Brain microvascular endothelial cell (primary cell): ENCODE results near the gene SUCLA2.

Experiments
- DNase-seq: peaks from one replicate; pipeline ENCODE4 v3.0.0-alpha.2; 2020
- H3K27ac ChIP-seq: fragments of 250-450 bp; sonication (Bioruptor Pico); 2 replicates; pipeline ENCODE4 v1.5.1; 2020; ENCODE audit warnings: mild to moderate bottlenecking, moderate library complexity
- H3K27me3 ChIP-seq: fragments of 250-450 bp; sonication (Bioruptor Pico); replicated peaks from 2 replicates; pipeline ENCODE4 v1.5.1; 2020; ENCODE audit warnings: mild to moderate bottlenecking
- H3K36me3 ChIP-seq: fragments of 250-450 bp; sonication (Bioruptor Pico); replicated peaks from 2 replicates; pipeline ENCODE4 v1.5.1; 2020; ENCODE audit warnings: mild to moderate bottlenecking
- H3K4me3 ChIP-seq: 2 replicates; pipeline ENCODE4 v1.5.1; 2011; ENCODE audit warnings: low read depth, mild to moderate bottlenecking, control low read depth, low read length, moderate library complexity
- CTCF ChIP-seq: IDR thresholded peaks from 2 replicates; pipeline ENCODE4 v1.5.1; 2011; ENCODE audit warnings: low read depth, mild to moderate bottlenecking, moderate library complexity, low read length, control low read depth, inconsistent platforms; ENCODE audit errors: missing control alignments
- in situ Hi-C: cut with HindIII; loops from 2 replicates; pipeline ENCODE4 v1.10.0; 2017; ENCODE audit warnings: low sequenced_read_pairs, low pct_ligation_motif_present

Gene SUCLA2

GRCh38 chr13:48001114-48001881, at the start of gene SUCLA2:
TSS of gene SUCLA2 (minus strand) at chr13:48001273. CDS start at chr13:48001269, 4 bp downstream.
- Histone ChIP-seq H3K36me3 (no peaks in the 10 kb centered on the region), H3K27me3 (no peaks in the 10 kb centered on the region), H3K27ac (peak within 1 kb of the TSS; percentile 37), H3K4me3 (peak within 1 kb of the TSS; percentile 97)
- TF ChIP-seq CTCF: no peak
- DNase-seq: peak; percentile 77
- in situ Hi-C loops: no loop called here

- Histone ChIP-seq H3K27me3 (no peaks in the 10 kb centered on the region), H3K27ac (no peak overlapping the region), H3K36me3 (peaks cover 12% of the 10 kb centered on the region), H3K4me3 (no peak overlapping the region)
- DNase-seq: no peak
- TF ChIP-seq CTCF: no peak
- in situ Hi-C loops: no loop called here
These were observed 49.5 kb upstream of the SUCLA2 start for GRCh38 chr13:48050550-48050949.

- TF ChIP-seq CTCF: no peak
- Histone ChIP-seq H3K36me3 (no peaks in the 10 kb centered on the region), H3K4me3 (no peak overlapping the region), H3K27ac (peak overlapping the region; percentile 34), H3K27me3 (no peaks in the 10 kb centered on the region)
- in situ Hi-C loops: no loop called here
- DNase-seq: peak; percentile 35
These were observed 42.9 kb upstream of the SUCLA2 start for GRCh38 chr13:48043789-48044503.

- Histone ChIP-seq H3K4me3 (no peak overlapping the region), H3K27ac (no peak overlapping the region), H3K27me3 (no peaks in the 10 kb centered on the region), H3K36me3 (no peaks in the 10 kb centered on the region)
- DNase-seq: no peak
- TF ChIP-seq CTCF: no peak
- in situ Hi-C loops: no loop called here
These were observed 41.8 kb upstream of the SUCLA2 start for GRCh38 chr13:48042894-48043293.

GRCh38 chr13:48040896-48041295, 39.8 kb upstream of the SUCLA2 start:
- Histone ChIP-seq H3K27me3 (no peaks in the 10 kb centered on the region), H3K27ac (no peak overlapping the region), H3K4me3 (no peak overlapping the region), H3K36me3 (no peaks in the 10 kb centered on the region)
- in situ Hi-C loops: no loop called here
- no peak for DNase-seq
- no peak for TF ChIP-seq CTCF
